Measurements from ENCODE around the gene PRODH.
"Not testable (repeated sequence)": the region's sequence is repeated elsewhere in the genome, so short reads cannot be mapped to it uniquely, and the experiment has no call there.

Gene PRODH

GRCh38 chr22:18917818-18918217 is 18.3 kb downstream of the PRODH start:
- H3K4me3 ChIP-seq (ENCODE audit: control insufficient read depth in 1 of 7, extremely low read depth in 1 of 7, insufficient read depth in 4 of 7, low read depth in 2 of 7, low read length in 6 of 7); POLR2A ChIA-PET; H3K9me3 ChIP-seq (ENCODE audit: control extremely low read depth in 1 of 5, control insufficient read depth in 4 of 5, insufficient read depth in 2 of 5, low read depth in 1 of 5, low read length in 4 of 5); H3K4me1 ChIP-seq (ENCODE audit: control extremely low read depth in 1 of 4, control insufficient read depth in 4 of 4, insufficient read depth in 4 of 4, low read length in 3 of 4); CTCF ChIA-PET; H3K27me3 ChIP-seq (replicated peaks in 2 of 5; ENCODE audit: control insufficient read depth in 4 of 5, insufficient read depth in 5 of 5, low read length in 4 of 5); DNase-seq; H3K36me3 ChIP-seq (ENCODE audit: control insufficient read depth in 4 of 4, insufficient read depth in 4 of 4, low read length in 3 of 4); H3K27ac ChIP-seq (ENCODE audit: insufficient read depth in 1 of 2, low read depth in 1 of 2, low read length in 2 of 2, poor library complexity in 1 of 2, severe bottlenecking in 2 of 2): not testable (repeated sequence)
- no CpG with 5 or more reads among the region's 3 CpGs for WGBS (ENCODE audit: insufficient coverage)

- H3K4me3 ChIP-seq (ENCODE audit: control insufficient read depth in 1 of 7, extremely low read depth in 1 of 7, insufficient read depth in 4 of 7, low read depth in 2 of 7, low read length in 6 of 7); H3K4me1 ChIP-seq (ENCODE audit: control extremely low read depth in 1 of 4, control insufficient read depth in 4 of 4, insufficient read depth in 4 of 4, low read length in 3 of 4); H3K27ac ChIP-seq (ENCODE audit: insufficient read depth in 1 of 2, low read depth in 1 of 2, low read length in 2 of 2, poor library complexity in 1 of 2, severe bottlenecking in 2 of 2); H3K27me3 ChIP-seq (replicated peaks in 2 of 5; ENCODE audit: control insufficient read depth in 4 of 5, insufficient read depth in 5 of 5, low read length in 4 of 5); CTCF ChIA-PET; H3K36me3 ChIP-seq (ENCODE audit: control insufficient read depth in 4 of 4, insufficient read depth in 4 of 4, low read length in 3 of 4); DNase-seq; POLR2A ChIA-PET; H3K9me3 ChIP-seq (ENCODE audit: control extremely low read depth in 1 of 5, control insufficient read depth in 4 of 5, insufficient read depth in 2 of 5, low read depth in 1 of 5, low read length in 4 of 5): not testable (repeated sequence)
- WGBS (ENCODE audit: insufficient coverage), result no CpG with 5 or more reads among the region's 9 CpGs
Measured at GRCh38 chr22:18915550-18915949, 20.5 kb downstream of the PRODH start.

GRCh38 chr22:18914558-18914957 is 21.5 kb downstream of the PRODH start:
- H3K4me1 ChIP-seq (ENCODE audit: control extremely low read depth in 1 of 4, control insufficient read depth in 4 of 4, insufficient read depth in 4 of 4, low read length in 3 of 4); H3K27ac ChIP-seq (ENCODE audit: insufficient read depth in 1 of 2, low read depth in 1 of 2, low read length in 2 of 2, poor library complexity in 1 of 2, severe bottlenecking in 2 of 2); H3K27me3 ChIP-seq (replicated peaks in 2 of 5; ENCODE audit: control insufficient read depth in 4 of 5, insufficient read depth in 5 of 5, low read length in 4 of 5); H3K4me3 ChIP-seq (ENCODE audit: control insufficient read depth in 1 of 7, extremely low read depth in 1 of 7, insufficient read depth in 4 of 7, low read depth in 2 of 7, low read length in 6 of 7); H3K9me3 ChIP-seq (ENCODE audit: control extremely low read depth in 1 of 5, control insufficient read depth in 4 of 5, insufficient read depth in 2 of 5, low read depth in 1 of 5, low read length in 4 of 5); DNase-seq; H3K36me3 ChIP-seq (ENCODE audit: control insufficient read depth in 4 of 4, insufficient read depth in 4 of 4, low read length in 3 of 4); CTCF ChIA-PET; POLR2A ChIA-PET: not testable (repeated sequence)
- WGBS (ENCODE audit: insufficient coverage), result no CpG with 5 or more reads among the region's 10 CpGs

- H3K4me3 ChIP-seq (ENCODE audit: control insufficient read depth in 1 of 7, extremely low read depth in 1 of 7, insufficient read depth in 4 of 7, low read depth in 2 of 7, low read length in 6 of 7); H3K27ac ChIP-seq (ENCODE audit: insufficient read depth in 1 of 2, low read depth in 1 of 2, low read length in 2 of 2, poor library complexity in 1 of 2, severe bottlenecking in 2 of 2); DNase-seq; H3K36me3 ChIP-seq (ENCODE audit: control insufficient read depth in 4 of 4, insufficient read depth in 4 of 4, low read length in 3 of 4); H3K4me1 ChIP-seq (ENCODE audit: control extremely low read depth in 1 of 4, control insufficient read depth in 4 of 4, insufficient read depth in 4 of 4, low read length in 3 of 4); H3K9me3 ChIP-seq (ENCODE audit: control extremely low read depth in 1 of 5, control insufficient read depth in 4 of 5, insufficient read depth in 2 of 5, low read depth in 1 of 5, low read length in 4 of 5); H3K27me3 ChIP-seq (replicated peaks in 2 of 5; ENCODE audit: control insufficient read depth in 4 of 5, insufficient read depth in 5 of 5, low read length in 4 of 5); POLR2A ChIA-PET: not testable (repeated sequence)
- WGBS (ENCODE audit: insufficient coverage), result no CpG with 5 or more reads among the region's 10 CpGs
- CTCF ChIA-PET, result interaction anchor here (1.5 kb wide), 1 partner anchor 36 kb away, joined by 3 read pairs; no protein-coding TSS in a partner anchor
Measured at GRCh38 chr22:18912264-18912946, 23.7 kb downstream of the PRODH start.

GRCh38 chr22:18911535-18911934 is 24.6 kb downstream of the PRODH start:
- H3K9me3 ChIP-seq (ENCODE audit: control extremely low read depth in 1 of 5, control insufficient read depth in 4 of 5, insufficient read depth in 2 of 5, low read depth in 1 of 5, low read length in 4 of 5); H3K27me3 ChIP-seq (replicated peaks in 2 of 5; ENCODE audit: control insufficient read depth in 4 of 5, insufficient read depth in 5 of 5, low read length in 4 of 5); H3K27ac ChIP-seq (ENCODE audit: insufficient read depth in 1 of 2, low read depth in 1 of 2, low read length in 2 of 2, poor library complexity in 1 of 2, severe bottlenecking in 2 of 2); H3K36me3 ChIP-seq (ENCODE audit: control insufficient read depth in 4 of 4, insufficient read depth in 4 of 4, low read length in 3 of 4); POLR2A ChIA-PET; H3K4me1 ChIP-seq (ENCODE audit: control extremely low read depth in 1 of 4, control insufficient read depth in 4 of 4, insufficient read depth in 4 of 4, low read length in 3 of 4); H3K4me3 ChIP-seq (ENCODE audit: control insufficient read depth in 1 of 7, extremely low read depth in 1 of 7, insufficient read depth in 4 of 7, low read depth in 2 of 7, low read length in 6 of 7); DNase-seq; CTCF ChIA-PET: not testable (repeated sequence)
- no CpG with 5 or more reads among the region's 2 CpGs for WGBS (ENCODE audit: insufficient coverage)

GRCh38 chr22:18909556-18909955 is 26.5 kb downstream of the PRODH start:
- no peak for DNase-seq
- no peak overlapping the region for H3K27ac ChIP-seq (ENCODE audit: insufficient read depth in 1 of 2, low read depth in 1 of 2, low read length in 2 of 2, poor library complexity in 1 of 2, severe bottlenecking in 2 of 2)
- WGBS (ENCODE audit: insufficient coverage), result no CpG with 5 or more reads among the region's 5 CpGs
- no peaks in the 10 kb centered on the region for H3K9me3 ChIP-seq (ENCODE audit: control extremely low read depth in 1 of 5, control insufficient read depth in 4 of 5, insufficient read depth in 2 of 5, low read depth in 1 of 5, low read length in 4 of 5)
- H3K27me3 ChIP-seq (replicated peaks in 2 of 5; ENCODE audit: control insufficient read depth in 4 of 5, insufficient read depth in 5 of 5, low read length in 4 of 5), result no peaks in the 10 kb centered on the region
- ChIA-PET POLR2A (no interaction called here), CTCF (interaction anchor here (1.0 to 2.2 kb wide), 3 partner anchors 10 to 39 kb away, joined by 5 to 6 read pairs (median 5); no protein-coding TSS in a partner anchor)
- H3K4me1 ChIP-seq (ENCODE audit: control extremely low read depth in 1 of 4, control insufficient read depth in 4 of 4, insufficient read depth in 4 of 4, low read length in 3 of 4), result no peaks in the 10 kb centered on the region
- no peak overlapping the region for H3K4me3 ChIP-seq (ENCODE audit: control insufficient read depth in 1 of 7, extremely low read depth in 1 of 7, insufficient read depth in 4 of 7, low read depth in 2 of 7, low read length in 6 of 7)
- no peaks in the 10 kb centered on the region for H3K36me3 ChIP-seq (ENCODE audit: control insufficient read depth in 4 of 4, insufficient read depth in 4 of 4, low read length in 3 of 4)

GRCh38 chr22:18906896-18907295 is 29.2 kb downstream of the PRODH start:
- H3K9me3 ChIP-seq (ENCODE audit: control extremely low read depth in 1 of 5, control insufficient read depth in 4 of 5, insufficient read depth in 2 of 5, low read depth in 1 of 5, low read length in 4 of 5), result no peaks in the 10 kb centered on the region
- H3K27ac ChIP-seq (ENCODE audit: insufficient read depth in 1 of 2, low read depth in 1 of 2, low read length in 2 of 2, poor library complexity in 1 of 2, severe bottlenecking in 2 of 2), result no peak overlapping the region
- ChIA-PET CTCF (interaction anchor here (1.1 to 1.8 kb wide), 4 partner anchors 21 to 49 kb away, joined by 3 to 7 read pairs (median 4); no protein-coding TSS in a partner anchor), POLR2A (no interaction called here)
- no peaks in the 10 kb centered on the region for H3K27me3 ChIP-seq (replicated peaks in 2 of 5; ENCODE audit: control insufficient read depth in 4 of 5, insufficient read depth in 5 of 5, low read length in 4 of 5)
- H3K36me3 ChIP-seq (ENCODE audit: control insufficient read depth in 4 of 4, insufficient read depth in 4 of 4, low read length in 3 of 4), result no peaks in the 10 kb centered on the region
- WGBS (ENCODE audit: insufficient coverage), result no CpG with 5 or more reads among the region's 13 CpGs
- DNase-seq, result no peak
- H3K4me3 ChIP-seq (ENCODE audit: control insufficient read depth in 1 of 7, extremely low read depth in 1 of 7, insufficient read depth in 4 of 7, low read depth in 2 of 7, low read length in 6 of 7), result no peak overlapping the region
- H3K4me1 ChIP-seq (ENCODE audit: control extremely low read depth in 1 of 4, control insufficient read depth in 4 of 4, insufficient read depth in 4 of 4, low read length in 3 of 4), result no peaks in the 10 kb centered on the region
